A673 (cell line): Measurements from ENCODE around the gene FGGY. TPM values are rescaled to one million over a fixed set of nuclear protein-coding genes. Genes with fewer than 3 reads are reported as not detected.

Experiments used
- BruUV-seq: library from RNA; stranded (reverse); fragments of 400-500 nt; replicated peaks from 2 replicates; lab custom pipeline; 2021; lab: Mats Ljungman, UMichigan
- CTCF ChIA-PET: fragments of 300-600 bp; sonication (Branson Sonifier 250); formaldehyde crosslinking; loops from one replicate; lab custom pipeline; 2022; ENCODE audit warnings: antibody characterized with exemption; lab: Charles Lee
- POLR2A ChIA-PET: fragments of 300-600 bp; sonication (Branson Sonifier 250); formaldehyde crosslinking; loops from one replicate; lab custom pipeline; 2022; ENCODE audit warnings: antibody characterized with exemption; ENCODE audit not compliant: low non-redundant PET; lab: Charles Lee
- DNase-seq: peaks from one replicate; pipeline ENCODE4 v3.0.0-alpha.2; 2015; ENCODE audit warnings: low spot score
- H3K27ac ChIP-seq: fragments of 200-600 bp; sonication (generic); 2 replicates; pipeline ENCODE4 v1.5.1; 2016; ENCODE audit warnings: mixed run types, low read depth, mild to moderate bottlenecking, mixed read lengths, antibody characterized with exemption, low read length; ENCODE audit not compliant: poor library complexity, severe bottlenecking
- H3K27me3 ChIP-seq: fragments of 200-600 bp; sonication (generic); replicated peaks from 2 replicates; pipeline ENCODE4 v1.6.1; 2017; ENCODE audit warnings: mixed run types, low read depth, mild to moderate bottlenecking, mixed read lengths, antibody characterized with exemption, low read length; ENCODE audit not compliant: insufficient read depth, poor library complexity
- H3K36me3 ChIP-seq: fragments of 200-600 bp; sonication (generic); 2 replicates; pipeline ENCODE4 v1.6.1; 2016; ENCODE audit warnings: mixed run types, mild to moderate bottlenecking, mixed read lengths, antibody characterized with exemption, low read length; ENCODE audit not compliant: insufficient read depth, poor library complexity, severe bottlenecking
- H3K4me1 ChIP-seq: fragments of 200-600 bp; sonication (generic); 2 replicates; pipeline ENCODE4 v1.6.1; 2017; ENCODE audit warnings: mixed run types, mild to moderate bottlenecking, mixed read lengths, antibody characterized with exemption, low read length; ENCODE audit not compliant: insufficient read depth, poor library complexity, severe bottlenecking
- H3K4me3 ChIP-seq: fragments of 200-600 bp; sonication (generic); 2 replicates; pipeline ENCODE4 v1.5.1; 2016; ENCODE audit warnings: low read depth, mixed run types, mild to moderate bottlenecking, mixed read lengths, low read length; ENCODE audit not compliant: poor library complexity, severe bottlenecking
- H3K9me3 ChIP-seq: fragments of 200-600 bp; sonication (generic); 2 replicates; pipeline ENCODE4 v1.6.1; 2016; ENCODE audit warnings: mixed run types, low read depth, mild to moderate bottlenecking, mixed read lengths, antibody characterized with exemption, low read length; ENCODE audit not compliant: poor library complexity, severe bottlenecking
- EZH2 ChIP-seq: fragments of 200-600 bp; sonication (generic); IDR thresholded peaks from 2 replicates; pipeline ENCODE4 v1.6.1; 2017; ENCODE audit warnings: borderline replicate concordance, low read depth, mild to moderate bottlenecking, mixed read lengths, antibody characterized with exemption, low read length; ENCODE audit not compliant: poor library complexity, severe bottlenecking
- intact Hi-C: fragments of 100-400 bp; cut with micrococcal nuclease; formaldehyde crosslinking; loops from one replicate; pipeline ENCODE4 v1.10.0; 2022; ENCODE audit not compliant: unreplicated experiment
- total RNA-seq: library from RNA; stranded (reverse); gene quantifications from 2 replicates; pipeline ENCODE4 v1.2.3, GENCODE V29; 2021
- TF ChIP-seq, protein P1 (sequence below): fragments of 300-800, 200-600 bp; sonication (generic); conservative IDR thresholded peaks from 2 replicates; pipeline ENCODE4 v1.5.1; 2017; ENCODE audit warnings: low read depth, mild to moderate bottlenecking, antibody characterized with exemption, low read length, moderate library complexity, mixed read lengths

The FGGY gene
- total RNA-seq, 1 experiment from 2014 or later: 2.6 TPM

DNA sequence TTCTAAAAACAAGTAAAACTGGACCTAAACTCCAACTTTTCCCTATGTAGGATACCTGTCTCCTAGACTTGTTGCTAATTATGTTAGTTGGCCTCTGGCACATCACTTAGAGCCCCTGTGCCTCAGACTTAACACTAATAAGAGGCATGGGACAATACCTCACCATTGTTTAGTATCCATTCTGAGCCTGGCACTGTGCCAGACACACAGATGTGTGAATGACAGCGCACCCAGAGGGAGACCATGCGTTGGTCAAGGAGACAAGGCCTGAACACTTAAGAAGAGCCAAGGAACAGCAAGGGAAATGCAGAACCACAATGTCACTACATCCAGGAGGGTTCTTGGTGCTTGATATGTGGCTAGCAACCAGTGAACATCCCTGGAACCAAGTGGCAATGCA, 189.1 kb downstream of the FGGY start:
- H3K27ac ChIP-seq: no peak overlapping the region
- intact Hi-C loops: no loop called here
- peaks cover 5% of the 10 kb centered on the region for H3K4me1 ChIP-seq
- CTCF ChIA-PET: no interaction called here
- no peak for DNase-seq
- TF ChIP-seq, protein P1, sequence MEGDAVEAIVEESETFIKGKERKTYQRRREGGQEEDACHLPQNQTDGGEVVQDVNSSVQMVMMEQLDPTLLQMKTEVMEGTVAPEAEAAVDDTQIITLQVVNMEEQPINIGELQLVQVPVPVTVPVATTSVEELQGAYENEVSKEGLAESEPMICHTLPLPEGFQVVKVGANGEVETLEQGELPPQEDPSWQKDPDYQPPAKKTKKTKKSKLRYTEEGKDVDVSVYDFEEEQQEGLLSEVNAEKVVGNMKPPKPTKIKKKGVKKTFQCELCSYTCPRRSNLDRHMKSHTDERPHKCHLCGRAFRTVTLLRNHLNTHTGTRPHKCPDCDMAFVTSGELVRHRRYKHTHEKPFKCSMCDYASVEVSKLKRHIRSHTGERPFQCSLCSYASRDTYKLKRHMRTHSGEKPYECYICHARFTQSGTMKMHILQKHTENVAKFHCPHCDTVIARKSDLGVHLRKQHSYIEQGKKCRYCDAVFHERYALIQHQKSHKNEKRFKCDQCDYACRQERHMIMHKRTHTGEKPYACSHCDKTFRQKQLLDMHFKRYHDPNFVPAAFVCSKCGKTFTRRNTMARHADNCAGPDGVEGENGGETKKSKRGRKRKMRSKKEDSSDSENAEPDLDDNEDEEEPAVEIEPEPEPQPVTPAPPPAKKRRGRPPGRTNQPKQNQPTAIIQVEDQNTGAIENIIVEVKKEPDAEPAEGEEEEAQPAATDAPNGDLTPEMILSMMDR: no peak
- TF ChIP-seq EZH2: no peak
- H3K27me3 ChIP-seq: no peaks in the 10 kb centered on the region
- H3K36me3 ChIP-seq: no peaks in the 10 kb centered on the region
- POLR2A ChIA-PET: no interaction called here
- BruUV-seq: no TSS peak
- H3K9me3 ChIP-seq: no peaks in the 10 kb centered on the region
- no peak overlapping the region for H3K4me3 ChIP-seq

DNA sequence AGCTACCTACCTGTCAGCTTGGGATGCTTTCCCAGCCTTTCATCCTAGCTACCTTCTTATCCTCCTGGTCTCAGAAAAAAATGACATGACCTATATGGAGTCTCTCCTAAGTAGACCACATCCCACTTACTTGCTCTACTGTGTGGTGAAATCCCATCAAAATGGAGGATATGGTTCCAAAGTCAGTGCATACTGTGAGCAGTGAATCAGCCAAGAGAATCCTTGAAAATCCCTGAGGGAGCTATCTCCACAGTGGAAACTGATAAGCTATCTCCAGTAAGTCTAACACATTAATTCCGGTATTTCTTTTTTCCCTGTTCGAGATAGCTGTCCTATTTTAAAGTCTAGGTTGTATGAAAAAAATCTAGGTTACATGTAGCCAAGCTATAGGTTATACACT, 189.7 kb downstream of the FGGY start:
- DNase-seq: no peak
- TF ChIP-seq EZH2: no peak
- TF ChIP-seq, protein P1: no peak
- H3K9me3 ChIP-seq: no peaks in the 10 kb centered on the region
- H3K27ac ChIP-seq: no peak overlapping the region
- H3K36me3 ChIP-seq: no peaks in the 10 kb centered on the region
- BruUV-seq: no TSS peak
- no peaks in the 10 kb centered on the region for H3K27me3 ChIP-seq
- no peak overlapping the region for H3K4me3 ChIP-seq
- peaks cover 5% of the 10 kb centered on the region for H3K4me1 ChIP-seq
- CTCF ChIA-PET: no interaction called here
- intact Hi-C loops: no loop called here
- POLR2A ChIA-PET: no interaction called here

DNA sequence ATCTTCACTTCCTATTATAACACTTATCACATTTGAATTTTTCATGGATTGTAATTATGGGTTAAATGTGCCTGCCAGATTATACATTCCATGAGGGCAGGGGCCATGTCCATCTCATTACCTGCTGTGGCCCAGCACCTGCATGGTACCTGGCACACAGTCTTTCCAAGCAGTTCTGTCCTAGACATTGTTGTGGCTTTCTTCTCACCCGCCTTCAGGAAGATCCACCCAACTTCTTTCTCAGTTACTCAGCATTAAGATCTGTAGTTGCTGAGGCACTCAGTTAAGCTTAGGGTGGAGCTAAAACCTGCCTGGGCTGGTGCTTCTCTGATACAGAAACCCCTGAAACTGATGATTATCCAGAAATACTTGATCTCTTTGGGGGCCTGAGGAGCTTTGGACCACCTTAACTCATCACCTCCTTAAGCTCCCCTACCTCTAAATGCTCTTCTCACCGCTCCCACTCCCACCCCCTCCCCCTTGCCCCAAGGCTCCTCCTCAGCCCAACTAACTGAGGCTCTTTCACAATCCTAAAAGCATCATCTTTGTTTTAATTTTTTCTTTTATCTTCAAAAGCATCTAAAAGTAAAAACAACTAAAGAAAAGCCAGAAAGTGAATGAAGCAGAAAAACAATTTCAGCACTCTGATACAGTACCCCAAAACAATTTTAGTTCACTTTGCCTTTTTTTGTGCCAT, 190.6 kb downstream of the FGGY start:
- no TSS peak for BruUV-seq
- H3K9me3 ChIP-seq: no peaks in the 10 kb centered on the region
- intact Hi-C loops: no loop called here

More for the DNA sequence above, 190.6 kb downstream of the FGGY start:
- H3K27me3 ChIP-seq: no peaks in the 10 kb centered on the region
- H3K4me3 ChIP-seq: no peak overlapping the region
- H3K4me1 ChIP-seq: peaks cover 5% of the 10 kb centered on the region
- CTCF ChIA-PET: no interaction called here
- no peak for TF ChIP-seq EZH2
- TF ChIP-seq, protein P1: no peak
- H3K27ac ChIP-seq: no peak overlapping the region
- POLR2A ChIA-PET: no interaction called here
- no peak for DNase-seq
- no peaks in the 10 kb centered on the region for H3K36me3 ChIP-seq
